Hematopoietic multipotent progenitor cell treated with erythropoietin and hydrocortisone succinate and interleukin-3 and kit ligand, for 6 days (in vitro differentiated cells): ENCODE results near the gene ZBTB2.

Experiments
- DNase-seq: peaks from one replicate; pipeline ENCODE4 v3.0.0-alpha.2; 2015

Gene ZBTB2, protein sequence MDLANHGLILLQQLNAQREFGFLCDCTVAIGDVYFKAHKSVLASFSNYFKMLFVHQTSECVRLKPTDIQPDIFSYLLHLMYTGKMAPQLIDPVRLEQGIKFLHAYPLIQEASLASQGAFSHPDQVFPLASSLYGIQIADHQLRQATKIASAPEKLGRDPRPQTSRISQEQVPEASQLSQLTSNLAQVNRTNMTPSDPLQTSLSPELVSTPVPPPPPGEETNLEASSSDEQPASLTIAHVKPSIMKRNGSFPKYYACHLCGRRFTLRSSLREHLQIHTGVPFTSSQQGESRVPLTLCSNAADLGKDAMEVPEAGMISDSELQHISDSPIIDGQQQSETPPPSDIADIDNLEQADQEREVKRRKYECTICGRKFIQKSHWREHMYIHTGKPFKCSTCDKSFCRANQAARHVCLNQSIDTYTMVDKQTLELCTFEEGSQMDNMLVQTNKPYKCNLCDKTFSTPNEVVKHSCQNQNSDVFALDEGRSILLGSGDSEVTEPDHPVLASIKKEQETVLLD

DNA sequence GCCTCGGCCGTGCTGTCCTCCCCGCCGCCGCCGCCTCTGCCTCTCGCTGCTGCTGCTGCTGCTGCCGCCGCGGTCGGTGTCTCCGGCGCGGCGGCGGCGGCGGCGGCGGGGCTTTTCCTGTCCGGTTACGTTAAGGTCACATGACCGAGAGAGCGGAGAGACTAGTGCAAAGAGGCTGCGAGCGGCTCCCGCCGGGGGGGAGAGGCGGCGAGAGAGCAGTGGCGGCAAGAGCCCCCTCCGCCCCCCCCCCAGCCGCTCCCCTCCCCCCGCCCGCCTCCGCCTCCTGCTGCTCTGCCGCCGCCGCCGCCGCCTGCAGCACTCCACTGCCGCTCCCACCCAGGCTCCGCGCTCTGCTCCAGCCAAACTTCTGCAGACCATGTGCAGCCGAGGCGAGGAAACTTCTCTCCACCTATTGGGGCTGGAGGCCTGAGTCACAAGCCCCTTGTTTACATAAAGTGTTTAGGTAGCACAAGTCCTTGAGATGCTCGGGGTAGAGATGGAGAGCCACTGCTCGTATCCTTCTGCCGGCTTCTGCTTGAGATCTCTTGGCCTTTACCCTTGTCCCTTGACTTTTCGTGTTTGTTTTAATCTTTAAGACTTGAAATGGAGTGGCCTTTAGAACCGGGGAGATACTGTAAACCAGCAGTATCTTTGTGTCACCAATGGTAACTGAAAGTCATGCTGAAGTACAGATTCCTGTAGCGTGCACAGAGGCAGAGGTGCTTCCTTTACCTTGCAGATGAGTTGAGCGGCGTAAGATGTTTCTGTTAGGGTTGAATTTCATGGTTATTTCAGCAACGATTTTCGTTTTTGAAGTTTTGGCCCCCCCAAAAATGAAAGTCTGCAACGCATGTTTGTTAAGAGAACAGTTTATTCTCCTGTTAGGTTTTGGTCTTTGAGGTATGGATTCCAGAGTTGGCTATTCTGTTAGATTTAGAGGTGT lies at the start of gene ZBTB2:
Gene ZBTB2 (minus strand): TSS at position 89 of the 943 bp plus-strand sequence. CDS start 17,922 bp downstream, outside the sequence.
- peak; percentile 76 for DNase-seq

DNA sequence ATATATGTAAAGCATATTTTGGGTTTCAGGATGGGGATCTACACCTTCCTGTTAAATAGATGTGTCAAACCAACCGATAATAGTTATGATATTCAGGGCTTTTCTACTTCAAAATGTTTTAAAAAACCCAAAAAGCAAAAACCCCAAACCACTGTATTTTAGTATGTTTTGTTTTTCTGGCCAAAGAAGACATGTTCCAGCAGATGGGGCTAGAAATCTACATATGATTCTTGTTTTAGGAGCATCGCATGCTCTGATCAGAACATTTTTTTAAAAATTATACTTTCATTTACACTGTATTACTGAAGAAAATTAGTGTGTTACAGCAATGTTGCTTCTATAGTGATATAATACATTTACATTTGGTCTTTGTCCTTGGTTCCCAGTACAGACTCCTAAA lies 49.6 kb upstream of the ZBTB2 start:
- DNase-seq = peak; percentile 50

DNA sequence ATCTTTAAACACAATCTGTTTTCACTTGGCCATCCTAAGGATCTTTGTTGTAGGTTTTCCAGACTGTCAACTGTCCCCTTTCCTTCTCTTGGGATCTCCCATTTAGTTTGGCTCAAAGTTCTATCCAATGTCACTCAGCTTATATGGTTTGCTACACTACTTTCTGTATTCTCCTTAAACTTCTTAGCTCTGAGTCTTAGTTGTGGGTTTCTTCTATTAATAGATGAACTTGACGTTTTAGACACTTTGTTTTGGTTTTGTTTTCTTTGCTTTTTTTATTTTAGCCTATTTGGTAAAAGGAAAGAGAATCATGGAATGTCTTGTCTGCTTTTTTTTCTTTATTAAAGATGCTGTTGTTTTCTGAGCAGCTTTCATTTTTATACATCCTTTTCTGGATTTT lies 49.1 kb upstream of the ZBTB2 start:
- no peak for DNase-seq

DNA sequence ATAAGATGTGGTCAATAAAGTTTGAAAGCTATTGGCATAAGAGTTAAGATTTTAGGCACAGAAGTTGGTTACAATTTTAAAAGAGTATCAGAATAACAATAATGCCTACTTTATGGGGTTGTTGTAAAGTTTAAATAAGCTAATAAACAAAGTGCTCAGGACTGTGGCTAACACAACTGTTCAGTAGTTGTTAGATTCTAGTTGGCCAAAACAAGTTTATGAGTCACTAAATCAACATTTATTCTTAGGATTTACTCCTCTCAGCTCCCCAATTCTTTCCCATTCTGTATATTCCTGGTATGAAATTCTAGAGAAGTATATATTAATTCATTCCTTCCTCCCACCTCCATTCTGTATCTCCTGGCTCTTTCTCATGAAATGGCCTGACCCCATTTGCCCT lies 46.0 kb upstream of the ZBTB2 start:
- DNase-seq = no peak

DNA sequence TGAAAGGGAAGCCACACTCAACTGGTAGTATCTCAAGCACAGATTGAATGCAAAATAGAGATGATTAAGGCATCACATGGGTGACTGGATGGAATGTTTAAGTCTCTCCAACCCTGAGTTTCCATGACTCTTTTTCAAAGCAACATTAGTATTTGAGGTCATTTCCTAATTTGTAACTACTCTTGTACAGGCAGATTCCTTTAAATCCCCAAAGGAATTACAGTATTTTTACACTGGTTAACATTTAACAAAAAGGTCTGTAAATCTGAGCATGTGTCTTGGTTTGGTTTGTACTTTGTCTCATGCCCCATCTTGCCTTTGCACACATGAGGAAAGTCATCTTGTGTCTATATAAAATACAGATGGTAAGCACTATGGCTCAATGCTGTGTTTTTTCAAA lies 45.4 kb upstream of the ZBTB2 start:
- no peak for DNase-seq

DNA sequence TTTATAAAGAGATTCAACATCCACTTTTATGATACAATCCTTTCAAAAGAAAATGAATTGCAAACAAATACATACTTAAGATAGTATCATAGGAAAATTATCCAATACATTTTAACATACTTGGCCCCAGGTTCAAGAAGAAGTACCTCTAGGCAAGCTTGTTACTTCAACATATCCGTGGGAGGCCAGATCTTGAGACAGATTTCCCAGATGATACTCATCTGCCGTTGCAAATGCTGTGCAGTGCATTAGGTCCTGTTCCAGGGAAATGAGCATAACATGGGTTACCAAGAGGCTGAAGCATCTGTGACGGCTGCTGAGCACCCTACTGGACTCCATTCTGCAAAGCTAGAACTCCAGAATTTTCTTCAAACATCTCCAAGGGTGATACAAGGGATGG lies 44.9 kb upstream of the ZBTB2 start:
- DNase-seq = no peak

DNA sequence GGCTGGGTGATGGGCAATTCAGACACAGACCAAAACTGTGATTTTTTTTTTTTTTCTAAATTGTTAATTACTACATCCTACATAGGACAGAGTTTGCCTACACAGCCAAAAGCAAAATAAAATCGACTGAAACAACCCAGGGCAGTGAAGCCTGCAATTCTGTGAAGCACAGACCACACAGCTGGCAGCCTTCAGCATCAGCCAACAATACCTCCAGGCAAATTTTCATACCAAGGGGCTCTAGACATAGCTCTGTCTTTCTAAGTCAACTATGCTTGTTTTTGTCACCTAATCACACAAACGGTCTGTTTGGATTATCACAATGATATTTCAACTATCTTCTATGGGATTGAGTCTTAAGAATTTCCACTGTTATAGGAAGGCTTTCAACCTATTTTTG lies 43.0 kb upstream of the ZBTB2 start:
- no peak for DNase-seq

DNA sequence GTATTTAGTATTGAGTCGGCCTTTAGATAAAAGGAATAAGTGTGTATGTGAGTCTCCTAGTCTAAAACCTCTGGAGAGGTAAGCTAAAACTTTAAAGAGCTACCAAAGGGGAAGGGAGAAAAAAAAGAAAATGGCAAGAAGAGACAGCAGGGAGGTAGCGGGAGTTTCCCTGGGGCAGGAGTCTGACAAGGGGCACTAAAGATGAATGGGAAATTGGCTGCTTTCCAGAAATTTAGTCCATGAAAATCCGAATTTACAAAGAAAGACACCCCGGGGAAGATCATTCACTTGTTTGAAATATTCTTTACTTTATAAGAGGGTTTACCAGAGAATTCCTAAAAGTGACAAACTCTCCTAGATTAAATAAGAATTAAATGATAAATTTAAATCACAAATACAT lies 41.3 kb upstream of the ZBTB2 start:
- no peak for DNase-seq

DNA sequence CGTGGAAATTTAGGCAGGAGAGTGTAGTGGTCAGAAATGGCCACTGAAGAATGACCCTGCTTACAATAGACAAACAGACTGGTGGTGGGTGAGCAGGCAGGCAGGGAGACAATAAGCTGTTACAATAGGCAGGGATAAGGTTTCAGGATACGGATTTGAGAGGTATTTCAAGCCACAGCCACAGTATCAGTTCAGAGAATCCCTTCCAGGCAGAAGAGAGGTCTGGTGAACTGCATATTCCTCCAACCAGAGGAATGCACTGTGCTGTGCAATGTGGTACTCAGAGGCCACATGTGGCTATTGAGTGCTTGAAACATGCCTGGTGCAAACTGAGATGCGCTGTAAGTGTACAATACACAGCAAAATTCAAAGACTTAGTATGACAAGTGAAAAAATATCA lies 40.0 kb upstream of the ZBTB2 start:
- no peak for DNase-seq

DNA sequence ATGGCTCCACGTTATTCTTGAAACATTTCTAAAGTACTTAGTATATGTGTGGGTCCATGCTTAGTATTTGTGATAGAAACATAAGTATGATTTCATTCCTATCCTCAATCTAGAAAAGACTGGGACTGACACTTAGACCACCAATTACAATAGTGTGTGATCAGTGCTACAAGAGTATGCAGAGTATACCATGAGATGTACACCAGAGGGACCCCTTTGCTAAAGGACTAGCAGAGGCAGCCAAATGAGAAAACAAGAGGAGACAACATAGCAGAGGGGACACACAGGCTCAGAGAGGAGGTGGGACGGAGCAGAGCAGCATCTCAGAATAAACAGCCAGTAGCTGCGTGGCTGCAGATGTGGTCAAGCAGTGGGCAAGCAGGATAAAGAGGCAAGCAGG lies 39.5 kb upstream of the ZBTB2 start:
- peak; percentile 23 for DNase-seq

DNA sequence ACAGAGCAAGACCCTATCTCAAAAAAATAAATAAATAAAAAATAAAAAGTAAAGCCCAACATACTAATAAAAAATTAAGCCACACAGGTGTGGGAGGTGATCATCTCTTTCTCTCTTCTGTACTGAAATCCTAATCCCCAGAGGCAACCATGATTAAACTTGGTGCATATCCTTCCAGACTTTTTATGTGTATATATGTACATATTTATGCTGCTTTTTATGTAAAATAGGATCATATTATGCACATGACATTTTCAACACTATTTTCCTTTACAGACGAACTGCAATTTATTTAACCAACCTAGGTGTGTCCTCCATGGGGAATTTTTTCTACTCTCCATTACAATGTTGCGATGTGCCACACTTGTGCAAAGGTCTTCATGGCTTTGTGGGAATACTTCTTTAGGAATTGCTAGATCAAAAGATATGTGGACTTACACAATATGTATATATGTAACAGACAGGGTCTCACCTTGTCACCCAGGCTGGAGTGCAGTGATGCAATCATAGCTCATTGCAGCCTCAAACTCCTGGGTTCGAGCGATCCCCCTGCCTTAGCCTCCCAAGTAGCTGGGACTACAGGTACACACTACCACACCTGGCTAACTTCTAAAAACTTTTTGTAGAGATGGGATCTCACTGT lies 36.9 kb upstream of the ZBTB2 start:
- no peak for DNase-seq

DNA sequence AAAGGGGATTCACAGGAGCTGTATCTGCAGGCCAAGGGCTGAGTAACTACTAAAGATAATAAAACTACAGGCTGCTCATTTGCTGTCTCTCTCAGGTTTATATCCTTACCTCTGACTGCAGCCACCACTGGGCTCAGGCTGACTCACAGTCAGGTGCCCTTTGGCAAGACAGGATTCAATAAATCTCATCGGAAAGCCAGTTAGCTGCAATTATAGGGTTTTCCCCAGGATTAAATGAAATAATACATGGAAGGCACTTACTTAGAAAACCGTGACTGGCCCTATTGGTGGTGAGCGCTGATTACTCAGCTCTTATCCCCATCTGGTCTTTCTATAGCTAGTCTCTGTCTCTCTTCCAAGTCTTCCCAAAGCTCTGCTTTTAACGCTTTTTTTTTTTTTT lies 34.2 kb upstream of the ZBTB2 start:
- no peak for DNase-seq

DNA sequence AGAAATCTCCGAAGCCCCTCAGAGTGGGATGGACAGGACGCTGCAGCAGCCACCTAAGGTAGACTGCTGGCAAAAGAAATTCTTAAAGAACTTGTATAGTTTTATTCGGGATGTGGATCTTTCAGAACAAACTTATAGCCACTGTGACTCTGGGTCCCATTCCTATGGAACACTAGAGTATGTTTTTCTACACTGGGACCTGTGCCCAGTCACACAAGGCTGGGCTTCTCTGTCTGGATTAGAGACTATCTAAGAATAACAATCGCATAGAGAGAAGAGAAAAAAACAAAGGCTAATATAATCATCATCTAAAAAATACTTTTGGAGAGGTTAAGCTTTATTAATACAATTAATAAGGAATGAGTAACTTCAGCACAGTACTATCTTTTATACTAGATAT lies 31.6 kb upstream of the ZBTB2 start:
- no peak for DNase-seq

DNA sequence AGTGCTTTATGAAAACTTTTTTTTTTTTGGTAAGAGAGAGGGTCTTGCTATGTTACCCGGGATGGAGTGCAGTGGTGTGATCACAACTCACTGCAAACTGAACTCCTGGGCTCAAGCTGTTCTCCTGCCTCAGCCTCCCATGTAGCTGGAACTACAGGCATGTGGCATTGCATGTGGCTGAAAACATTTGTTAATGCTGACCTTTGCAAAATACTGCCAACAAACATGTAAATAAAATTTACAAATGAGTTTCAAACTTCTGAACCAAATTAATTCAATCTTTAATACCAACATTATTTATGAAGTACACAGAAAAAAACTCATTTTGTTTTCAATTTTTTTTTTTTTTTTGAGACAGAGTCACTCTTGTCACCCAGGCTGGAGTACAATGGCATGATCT lies 26.1 kb upstream of the ZBTB2 start:
- no peak for DNase-seq

DNA sequence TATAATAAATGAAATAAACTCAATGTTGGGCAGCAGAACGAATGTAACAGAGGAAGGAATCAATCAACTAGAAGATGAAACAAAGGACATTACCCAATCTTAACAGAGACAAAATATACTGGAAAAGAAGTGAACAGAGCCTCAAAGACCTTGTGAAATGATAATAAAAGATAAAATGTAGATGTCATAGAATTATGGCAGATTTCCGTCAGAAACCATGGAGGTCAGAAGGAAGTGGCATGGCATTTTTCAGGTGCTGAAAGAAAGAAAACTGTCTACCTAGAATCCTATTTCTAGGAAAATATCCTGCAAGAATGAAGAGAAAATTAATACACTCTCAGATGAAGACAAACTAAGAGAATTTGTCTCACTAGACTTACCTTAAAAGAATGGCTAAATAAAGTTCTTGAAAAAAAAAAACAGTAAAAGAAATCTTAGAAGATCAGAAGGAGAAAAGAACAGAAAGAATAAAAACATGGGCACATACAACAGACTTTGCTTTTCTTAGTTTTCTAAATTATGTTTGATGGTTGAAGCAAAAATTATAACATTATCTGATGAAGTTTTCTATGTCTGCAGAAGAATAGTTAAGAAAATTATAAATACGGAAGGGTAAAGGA lies 23.4 kb upstream of the ZBTB2 start:
- DNase-seq = no peak

DNA sequence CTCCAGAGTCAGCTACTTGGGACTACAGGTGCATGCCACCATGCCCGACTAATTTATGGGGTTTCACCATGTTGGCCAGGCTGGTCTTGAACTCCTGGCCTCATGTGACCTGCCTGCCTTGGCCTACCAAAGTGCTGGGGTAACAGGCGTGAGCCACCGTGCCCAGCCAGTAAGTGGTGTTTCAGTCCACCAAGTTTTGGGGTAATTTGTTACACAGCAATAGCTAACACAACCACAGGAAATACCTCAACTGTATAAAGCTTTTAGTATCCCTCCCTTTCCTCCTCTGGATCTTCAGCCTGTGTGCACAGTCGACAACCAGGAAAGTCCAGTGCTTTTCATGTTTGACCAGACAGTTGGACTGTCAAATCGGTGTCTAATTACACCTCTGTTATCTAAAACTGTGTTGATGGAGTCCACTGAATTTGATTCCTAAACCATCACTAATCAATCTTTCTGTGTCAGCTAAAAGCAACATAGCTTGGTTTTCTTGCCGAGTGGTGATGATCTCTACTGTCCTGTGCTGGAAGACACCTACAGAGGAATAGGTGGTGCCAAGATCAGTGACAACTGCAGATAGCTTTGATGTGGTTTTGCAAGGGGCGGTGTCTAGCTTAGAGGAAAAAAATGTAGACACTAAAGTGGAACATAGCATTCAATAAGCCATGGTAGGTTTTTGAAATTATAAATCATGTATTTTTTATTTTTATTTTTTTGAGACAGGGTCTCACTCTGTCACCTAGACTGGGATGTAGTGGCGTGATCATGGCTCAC lies 22.2 kb upstream of the ZBTB2 start:
- DNase-seq = peak; percentile 49

DNA sequence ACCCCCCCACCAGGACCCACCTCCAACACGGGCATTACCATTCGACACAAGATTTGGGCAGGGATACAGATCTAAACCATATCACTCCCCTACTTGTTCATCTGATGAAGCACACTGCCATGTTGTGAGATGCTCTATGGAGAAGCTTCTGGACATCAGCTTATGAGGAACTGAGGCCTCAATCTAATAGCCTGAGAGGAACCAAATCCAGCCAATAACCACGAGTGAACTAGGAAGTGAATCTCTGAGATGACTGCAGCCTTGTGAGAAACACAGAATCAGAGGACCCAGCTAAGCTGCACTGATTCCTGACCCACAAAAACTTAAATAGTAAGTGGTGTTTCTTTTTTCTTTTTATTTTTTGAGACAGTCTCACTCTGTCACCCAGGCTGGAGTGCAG lies 21.6 kb upstream of the ZBTB2 start:
- DNase-seq = no peak

DNA sequence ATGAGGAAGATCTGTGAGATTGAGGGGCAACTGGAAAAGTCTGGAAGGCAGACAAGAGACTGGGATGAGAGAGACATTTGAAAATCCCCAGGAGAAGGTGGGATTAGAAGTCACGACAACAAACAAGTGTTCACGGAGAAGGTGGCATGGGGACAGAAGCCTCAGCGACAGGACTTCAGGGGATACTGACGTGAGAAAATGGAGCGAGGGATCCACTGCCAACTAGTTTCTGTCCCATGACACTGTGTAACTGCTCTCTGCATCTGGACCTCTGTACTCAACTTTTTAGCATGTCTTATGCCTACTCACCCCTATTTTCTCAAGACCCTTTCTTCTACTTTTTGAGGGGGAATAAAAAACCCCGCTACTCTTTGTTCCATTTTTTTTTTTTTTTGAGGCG lies 18.3 kb upstream of the ZBTB2 start:
- DNase-seq = no peak

DNA sequence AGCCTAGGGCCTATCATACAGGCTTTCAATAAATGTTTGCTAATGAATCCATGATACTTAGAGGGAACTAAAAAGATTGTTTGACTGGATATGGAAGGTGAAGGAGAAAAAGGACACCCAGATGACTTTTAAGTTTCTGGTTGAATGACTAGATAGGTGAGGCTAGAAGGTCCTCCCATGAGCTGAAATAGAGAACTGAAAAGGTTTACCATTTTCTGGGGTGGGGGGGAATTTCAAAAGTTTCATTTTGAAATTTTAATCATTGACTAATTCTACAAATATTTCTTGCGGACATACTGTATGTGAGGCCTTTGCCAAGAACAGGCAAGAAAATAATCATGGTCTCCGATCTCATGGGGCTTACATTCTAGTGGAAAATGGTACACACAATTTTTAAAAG lies 17.9 kb upstream of the ZBTB2 start:
- no peak for DNase-seq

DNA sequence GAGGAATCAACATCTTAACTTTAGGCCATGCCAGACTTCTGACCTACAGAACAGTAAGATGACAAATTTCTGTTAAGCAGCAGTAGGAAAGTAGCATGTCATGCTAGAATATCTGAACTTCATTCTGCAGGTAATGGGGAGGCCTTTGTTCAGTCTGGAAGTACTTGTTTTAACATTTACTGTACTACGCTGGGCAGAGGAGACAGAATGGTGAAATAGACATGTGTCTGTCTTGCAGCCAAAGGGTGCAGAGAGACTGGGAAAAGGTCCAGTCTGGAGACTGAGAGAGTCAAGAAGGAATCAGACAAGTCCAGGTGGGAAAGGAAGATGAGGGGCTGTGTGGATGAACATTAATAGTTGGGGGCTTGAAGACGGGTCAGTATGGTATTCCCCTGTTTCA lies 17.5 kb upstream of the ZBTB2 start:
- DNase-seq = no peak

DNA sequence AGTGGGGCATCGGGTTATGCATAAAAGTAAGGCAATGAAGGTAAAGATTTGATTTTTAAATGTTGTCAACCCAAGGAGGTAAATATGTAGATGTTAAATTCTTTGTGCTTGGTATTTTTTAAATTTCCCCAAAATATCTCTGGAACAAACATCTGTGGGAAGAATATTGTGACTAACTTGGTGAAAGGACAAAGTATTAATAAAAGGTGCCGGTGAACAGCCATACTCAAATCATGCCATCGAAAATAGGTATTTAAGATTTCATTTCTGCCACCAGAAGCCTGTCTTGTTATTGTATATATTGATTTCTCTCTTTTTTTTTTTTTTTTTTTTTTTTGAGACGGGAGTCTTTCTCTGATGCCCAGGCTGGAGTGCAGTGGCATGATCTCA lies 12.6 kb upstream of the ZBTB2 start:
- no peak for DNase-seq

DNA sequence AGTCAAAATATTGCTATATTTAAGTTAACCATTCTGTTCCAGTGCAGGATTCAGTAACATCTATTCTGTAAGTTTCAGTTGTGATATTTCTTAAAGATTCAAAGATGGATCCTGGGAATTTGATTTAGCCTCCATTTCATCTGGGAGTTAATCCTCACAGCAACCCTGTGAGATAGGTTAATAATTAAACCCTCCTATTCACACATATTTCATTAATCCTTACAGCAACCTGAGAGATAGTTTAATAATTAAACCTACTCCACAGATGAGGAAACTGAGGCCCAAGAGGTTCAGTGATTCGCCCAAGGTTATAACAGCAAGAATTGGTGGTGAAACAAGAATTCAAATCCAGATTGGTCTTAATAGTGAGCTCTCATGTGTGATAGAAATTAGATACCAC lies 10.9 kb upstream of the ZBTB2 start:
- DNase-seq = no peak
